Neural cell (in vitro differentiated cells): ENCODE results near the gene ENTPD1. TPM values are rescaled to one million over a fixed set of nuclear protein-coding genes. Genes with fewer than 3 reads are reported as not detected.
"Not testable (repeated sequence)": the region's sequence is repeated elsewhere in the genome, so short reads cannot be mapped to it uniquely, and the experiment has no call there.

Experiments used
- H2AFZ ChIP-seq: fragments of 200-600, 300-800 bp; sonication (generic), shearing (Covaris generic); 2 replicates; pipeline ENCODE4 v1.6.0; 2014; ENCODE audit warnings: low read depth, mild to moderate bottlenecking, antibody characterized with exemption, low read length, moderate library complexity
- H3F3A ChIP-seq: fragments of 200-600 bp; shearing (Covaris generic); 2 replicates; pipeline ENCODE4 v1.6.1; 2016; ENCODE audit warnings: mild to moderate bottlenecking, moderate library complexity, mixed read lengths, antibody characterized with exemption, low read length; ENCODE audit not compliant: insufficient read depth, poor library complexity, severe bottlenecking
- H3K27ac ChIP-seq: fragments of 200-600, 300-800 bp; sonication (generic), shearing (Covaris generic); 2 replicates; pipeline ENCODE4 v1.5.1; 2014; ENCODE audit warnings: mild to moderate bottlenecking, low read length, moderate library complexity
- H3K27me3 ChIP-seq: fragments of 300-800, 200-600 bp; sonication (generic), shearing (Covaris generic); 2 replicates; pipeline ENCODE4 v1.6.0; 2014; ENCODE audit warnings: mild to moderate bottlenecking, low read depth, low read length, moderate library complexity; ENCODE audit not compliant: insufficient read depth
- H3K36me3 ChIP-seq: fragments of 300-800, 200-600 bp; sonication (generic), shearing (Covaris generic); 2 replicates; pipeline ENCODE4 v1.5.1; 2014; ENCODE audit warnings: mild to moderate bottlenecking, antibody characterized with exemption, low read length, moderate library complexity; ENCODE audit not compliant: insufficient read depth
- H3K4me2 ChIP-seq: fragments of 300-800, 200-600 bp; sonication (generic), shearing (Covaris generic); 2 replicates; pipeline ENCODE4 v1.6.0; 2014; ENCODE audit warnings: mild to moderate bottlenecking, low read length
- H3K4me3 ChIP-seq: fragments of 300-800, 200-600 bp; sonication (generic), shearing (Covaris generic); 2 replicates; pipeline ENCODE4 v1.5.1; 2014; ENCODE audit warnings: mild to moderate bottlenecking, low read length, moderate library complexity
- H3K79me2 ChIP-seq: fragments of 200-600 bp; shearing (Covaris generic); replicated peaks from 2 replicates; pipeline ENCODE4 v1.6.0; 2014; ENCODE audit warnings: mild to moderate bottlenecking, low read length, moderate library complexity; ENCODE audit not compliant: insufficient read depth
- H3K9ac ChIP-seq: fragments of 300-800, 200-600 bp; sonication (generic), shearing (Covaris generic); 2 replicates; pipeline ENCODE4 v1.6.1; 2016; ENCODE audit warnings: mild to moderate bottlenecking, low read length, mixed read lengths
- H3K9me2 ChIP-seq: fragments of 200-600 bp; shearing (Covaris generic); 2 replicates; pipeline ENCODE4 v1.6.1; 2016; ENCODE audit warnings: mild to moderate bottlenecking, low read length, mixed read lengths; ENCODE audit not compliant: insufficient read depth
- H3K9me3 ChIP-seq: fragments of 200-600, 300-800 bp; sonication (generic), shearing (Covaris generic); 2 replicates; pipeline ENCODE4 v1.6.1; 2016; ENCODE audit warnings: mild to moderate bottlenecking, mixed run types, low read length, moderate library complexity, mixed read lengths
- H4K20me1 ChIP-seq: fragments of 200-600 bp; shearing (Covaris generic); 2 replicates; pipeline ENCODE4 v1.6.1; 2016; ENCODE audit warnings: mild to moderate bottlenecking, mixed run types; ENCODE audit not compliant: insufficient read depth
- CTCF ChIP-seq: fragments of 450-650 bp; IDR thresholded peaks from 2 replicates; pipeline ENCODE4 v1.5.1; 2014; ENCODE audit warnings: antibody characterized with exemption, mild to moderate bottlenecking, moderate library complexity; ENCODE audit not compliant: poor library complexity, severe bottlenecking
- EP300 ChIP-seq: fragments of 450-650 bp; conservative IDR thresholded peaks from 2 replicates; pipeline ENCODE4 v1.6.1; 2014; ENCODE audit warnings: antibody characterized with exemption, mild to moderate bottlenecking, moderate library complexity; ENCODE audit not compliant: poor library complexity, severe bottlenecking
- EZH2 ChIP-seq: fragments of 200-600, 300-800 bp; shearing (Covaris generic), sonication (generic); IDR thresholded peaks from 2 replicates; pipeline ENCODE4 v1.6.1; 2014; ENCODE audit warnings: antibody characterized with exemption, low read length, borderline replicate concordance, mild to moderate bottlenecking; ENCODE audit not compliant: insufficient read depth, poor library complexity, severe bottlenecking
- MXI1 ChIP-seq: fragments of 450-650 bp; conservative IDR thresholded peaks from 2 replicates; pipeline ENCODE4 v1.6.1; 2014; ENCODE audit warnings: antibody characterized with exemption, mild to moderate bottlenecking; ENCODE audit not compliant: poor library complexity, severe bottlenecking
- POLR2AphosphoS5 ChIP-seq: IDR thresholded peaks from 2 replicates; pipeline ENCODE4 v1.6.1; 2012
- RAD21 ChIP-seq: fragments of 450-650 bp; conservative IDR thresholded peaks from 2 replicates; pipeline ENCODE4 v1.6.1; 2014; ENCODE audit warnings: antibody characterized with exemption, mild to moderate bottlenecking, moderate library complexity
- REST ChIP-seq: IDR thresholded peaks from 2 replicates; pipeline ENCODE4 v1.6.1; 2012; ENCODE audit warnings: borderline replicate concordance
- SMC3 ChIP-seq: fragments of 450-650 bp; conservative IDR thresholded peaks from 2 replicates; pipeline ENCODE4 v1.6.1; 2014; ENCODE audit warnings: antibody characterized with exemption, mild to moderate bottlenecking, moderate library complexity; ENCODE audit not compliant: poor library complexity
- TAF1 ChIP-seq: IDR thresholded peaks from 2 replicates; pipeline ENCODE4 v1.6.1; 2012; ENCODE audit warnings: low read depth
- polyA plus RNA-seq: library from polyadenylated mRNA; depleted of rRNA; stranded (reverse); fragments of >200 nt; gene quantifications from 2 replicates; pipeline ENCODE4 v1.2.3, GENCODE V29; 2014

Gene ENTPD1
- polyA plus RNA-seq, 1 donor from 2014 or later = 0.57 TPM

GRCh38 chr10:95873651-95874050, 117.7 kb downstream of the ENTPD1 start:
- Histone ChIP-seq H3K9ac (no peak overlapping the region), H3K9me3 (no peaks in the 10 kb centered on the region), H3K4me3 (no peak overlapping the region), H2AFZ (no peak overlapping the region), H3K36me3 (no peaks in the 10 kb centered on the region), H3K4me2 (no peak overlapping the region), H3F3A (no peaks in the 10 kb centered on the region), H4K20me1 (no peaks in the 10 kb centered on the region), H3K9me2 (no peaks in the 10 kb centered on the region), H3K27me3 (no peaks in the 10 kb centered on the region), H3K27ac (no peak overlapping the region), H3K79me2 (no peaks in the 10 kb centered on the region)
- TF ChIP-seq SMC3 (no peak), REST (no peak), POLR2AphosphoS5 (no peak), EZH2 (no peak), MXI1 (no peak), EP300 (no peak), TAF1 (no peak), RAD21 (no peak), CTCF (no peak)

- H3K27me3 ChIP-seq, H3K9ac ChIP-seq, H3K79me2 ChIP-seq, H3K36me3 ChIP-seq, H3K9me2 ChIP-seq, H3K9me3 ChIP-seq, H3K4me3 ChIP-seq, H3K4me2 ChIP-seq, H2AFZ ChIP-seq, H3K27ac ChIP-seq, H4K20me1 ChIP-seq, H3F3A ChIP-seq: not testable (repeated sequence)
These were observed 118.8 kb downstream of the ENTPD1 start for GRCh38 chr10:95874783-95875182.

GRCh38 chr10:95876756-95877155, 120.8 kb downstream of the ENTPD1 start:
- Histone ChIP-seq H3K4me3 (no peak overlapping the region), H3K4me2 (no peak overlapping the region), H3K27me3 (no peaks in the 10 kb centered on the region), H2AFZ (no peak overlapping the region), H3K27ac (no peak overlapping the region), H4K20me1 (no peaks in the 10 kb centered on the region), H3F3A (no peaks in the 10 kb centered on the region), H3K36me3 (no peaks in the 10 kb centered on the region), H3K9me3 (no peaks in the 10 kb centered on the region), H3K9ac (no peak overlapping the region), H3K79me2 (no peaks in the 10 kb centered on the region), H3K9me2 (no peaks in the 10 kb centered on the region)
- no peak for TF ChIP-seq CTCF
- no peak for TF ChIP-seq EZH2
- no peak for TF ChIP-seq RAD21
- TF ChIP-seq REST = no peak
- no peak for TF ChIP-seq MXI1
- no peak for TF ChIP-seq POLR2AphosphoS5
- no peak for TF ChIP-seq EP300
- no peak for TF ChIP-seq SMC3
- no peak for TF ChIP-seq TAF1
